Central memory CD8-positive, alpha-beta T cell (primary cell): ENCODE results near the gene RBMY1D.
"Not testable (repeated sequence)": the region's sequence is repeated elsewhere in the genome, so short reads cannot be mapped to it uniquely, and the experiment has no call there.

Experiments
- ATAC-seq: fragments of 150-1000 bp; cut with Tn5 transposase; replicated peaks from 2 replicates; pipeline ENCODE4 v1.10.0; 2022; ENCODE audit warnings: mild to moderate bottlenecking, moderate FRiP score, moderate number of reproducible peaks; ENCODE audit not compliant: poor library complexity, severe bottlenecking; ENCODE audit errors: extremely low read depth
- DNase-seq, 2 donors: peaks; one replicate each; pipeline ENCODE4 v3.0.0; 2021; ENCODE audit warnings: low spot score in 2 of 2
- H3K27ac Mint-ChIP-seq: one replicate; pipeline ENCODE4 v1.8.0; 2022; ENCODE audit warnings: low read depth, mild to moderate bottlenecking, moderate library complexity, mixed read lengths
- H3K27me3 Mint-ChIP-seq: one replicate; pipeline ENCODE4 v1.8.0; 2022; ENCODE audit warnings: mixed read lengths
- H3K36me3 Mint-ChIP-seq: one replicate; pipeline ENCODE4 v1.8.0; 2022; ENCODE audit warnings: mild to moderate bottlenecking, moderate library complexity, mixed read lengths; ENCODE audit not compliant: insufficient read depth
- H3K4me1 Mint-ChIP-seq: one replicate; pipeline ENCODE4 v1.8.0; 2022; ENCODE audit warnings: mixed read lengths
- H3K4me3 Mint-ChIP-seq: one replicate; pipeline ENCODE4 v1.8.0; 2022; ENCODE audit warnings: mild to moderate bottlenecking, moderate library complexity, mixed read lengths
- H3K9me3 Mint-ChIP-seq: one replicate; pipeline ENCODE4 v1.8.0; 2022; ENCODE audit warnings: mixed read lengths

Gene RBMY1D

DNA sequence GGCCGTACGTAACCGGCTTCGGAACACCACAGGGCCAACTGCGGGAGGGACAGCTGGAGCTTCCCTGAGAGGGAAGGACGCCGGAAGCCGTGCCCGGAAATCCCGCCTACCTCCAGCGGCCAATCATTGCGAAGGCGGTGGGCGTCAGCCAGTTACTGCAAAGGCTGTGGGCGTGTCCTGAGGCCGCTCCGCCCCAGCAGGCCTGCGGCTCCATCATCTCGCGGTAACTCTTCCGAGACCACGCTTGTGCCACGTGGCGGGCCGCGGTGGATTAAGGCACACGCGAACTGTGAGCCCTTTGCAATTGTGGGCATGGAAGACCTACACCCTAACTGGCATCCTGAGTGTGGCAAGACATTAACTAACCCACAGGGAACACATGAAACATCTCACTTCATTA is at the start of gene RBMY1D:
Gene RBMY1D, minus strand, starts transcription at position 101 of the 400 bp plus-strand sequence. CDS start 2,013 bp downstream, outside the sequence.
- H3K27me3 Mint-ChIP-seq, H3K9me3 Mint-ChIP-seq, H3K36me3 Mint-ChIP-seq, H3K4me1 Mint-ChIP-seq, H3K27ac Mint-ChIP-seq, ATAC-seq, DNase-seq, H3K4me3 Mint-ChIP-seq: not testable (repeated sequence)

DNA sequence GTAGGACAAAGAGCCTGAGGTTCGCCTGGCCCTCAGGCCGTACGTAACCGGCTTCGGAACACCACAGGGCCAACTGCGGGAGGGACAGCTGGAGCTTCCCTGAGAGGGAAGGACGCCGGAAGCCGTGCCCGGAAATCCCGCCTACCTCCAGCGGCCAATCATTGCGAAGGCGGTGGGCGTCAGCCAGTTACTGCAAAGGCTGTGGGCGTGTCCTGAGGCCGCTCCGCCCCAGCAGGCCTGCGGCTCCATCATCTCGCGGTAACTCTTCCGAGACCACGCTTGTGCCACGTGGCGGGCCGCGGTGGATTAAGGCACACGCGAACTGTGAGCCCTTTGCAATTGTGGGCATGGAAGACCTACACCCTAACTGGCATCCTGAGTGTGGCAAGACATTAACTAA is 23.6 kb upstream of the RBMY1D start, which contains the start of gene RBMY1E:
Gene RBMY1E, minus strand, starts transcription at position 101 of the 400 bp plus-strand sequence. CDS start 1,978 bp downstream, outside the sequence.
- H3K27me3 Mint-ChIP-seq, H3K36me3 Mint-ChIP-seq, DNase-seq, H3K9me3 Mint-ChIP-seq, H3K4me3 Mint-ChIP-seq, H3K27ac Mint-ChIP-seq, ATAC-seq, H3K4me1 Mint-ChIP-seq: not testable (repeated sequence)

DNA sequence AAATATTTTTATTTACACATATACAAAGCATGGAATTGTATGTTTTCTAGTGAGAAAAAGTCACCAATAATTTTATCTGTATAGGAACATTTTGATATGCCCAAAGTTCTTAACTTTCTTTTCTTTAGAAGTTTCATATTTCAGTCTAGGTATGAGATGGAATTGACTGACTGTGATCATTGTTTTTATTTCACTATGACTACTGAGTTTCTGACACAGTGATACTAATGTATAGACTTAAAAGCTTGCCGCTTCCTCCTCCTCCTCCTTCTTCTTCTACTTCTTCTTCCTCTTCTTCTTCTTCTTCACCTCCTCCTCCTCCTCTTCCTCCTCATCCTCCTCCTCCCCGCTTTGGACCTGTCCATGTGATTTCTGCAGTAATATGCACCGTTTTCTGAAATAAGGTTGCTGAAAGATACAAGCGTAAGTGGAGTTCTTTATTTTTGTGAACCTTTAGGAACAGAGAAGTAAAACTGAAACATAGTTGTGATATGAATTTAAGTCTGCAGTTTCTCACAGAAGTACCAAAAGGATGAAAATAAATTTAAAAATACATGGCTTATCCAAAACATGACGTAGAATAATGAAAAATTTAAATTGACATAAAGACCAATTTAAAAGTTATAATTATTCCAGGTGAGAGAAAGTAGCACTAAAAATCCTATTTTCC is 24.8 kb downstream of the RBMY1D start:
- H3K36me3 Mint-ChIP-seq, H3K4me3 Mint-ChIP-seq, H3K9me3 Mint-ChIP-seq, H3K27me3 Mint-ChIP-seq, ATAC-seq, DNase-seq, H3K4me1 Mint-ChIP-seq, H3K27ac Mint-ChIP-seq: not testable (repeated sequence)

DNA sequence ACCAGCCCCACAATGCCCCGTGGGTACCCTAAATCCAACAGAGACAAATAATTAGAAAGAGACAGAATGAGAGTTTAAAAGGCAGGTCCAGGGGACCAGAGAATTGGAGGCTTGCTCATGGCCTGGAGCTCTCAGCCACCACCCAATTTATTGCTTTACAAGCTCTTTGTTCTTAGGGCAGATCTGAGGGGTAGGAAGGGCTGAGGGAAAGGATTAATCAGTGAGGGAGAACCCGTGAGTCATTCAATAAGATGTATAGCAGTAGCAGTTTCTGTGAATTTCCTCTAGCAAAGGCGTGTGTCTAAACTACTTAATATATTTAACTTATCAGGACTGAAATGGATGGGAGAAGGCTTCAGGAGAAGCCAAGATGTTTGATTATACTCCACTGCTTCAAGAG is 48.8 kb downstream of the RBMY1D start:
- ATAC-seq = no peak
- Mint-ChIP-seq H3K27ac (no peak overlapping the region), H3K27me3 (no peaks in the 10 kb centered on the region), H3K9me3 (peaks cover 5% of the 10 kb centered on the region), H3K4me1 (no peaks in the 10 kb centered on the region), H3K36me3 (no peaks in the 10 kb centered on the region), H3K4me3 (no peak overlapping the region)
- no peak for DNase-seq

DNA sequence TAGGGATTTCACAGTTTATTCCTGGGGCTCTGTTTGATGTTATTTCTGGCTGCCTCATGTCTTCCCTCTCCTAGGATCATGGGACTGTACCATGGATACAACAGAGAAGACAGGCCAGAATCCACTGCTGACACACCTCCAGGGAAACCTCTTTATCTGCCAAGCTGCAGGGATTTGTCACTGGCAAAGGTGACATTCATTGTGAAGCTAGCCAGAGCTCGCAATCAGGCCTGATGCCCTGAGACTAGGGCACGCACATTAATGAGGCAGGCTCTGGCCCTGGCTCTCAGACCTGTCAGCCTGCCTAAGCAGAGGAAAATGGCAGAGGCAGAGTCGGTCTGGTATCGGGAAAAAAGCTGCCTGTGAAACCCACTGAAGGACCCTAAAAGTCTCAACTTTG is 52.2 kb downstream of the RBMY1D start:
- Mint-ChIP-seq H3K9me3 (no peaks in the 10 kb centered on the region), H3K27ac (no peak overlapping the region), H3K36me3 (no peaks in the 10 kb centered on the region), H3K4me3 (no peak overlapping the region), H3K4me1 (no peaks in the 10 kb centered on the region), H3K27me3 (no peaks in the 10 kb centered on the region)
- DNase-seq = no peak
- no peak for ATAC-seq

DNA sequence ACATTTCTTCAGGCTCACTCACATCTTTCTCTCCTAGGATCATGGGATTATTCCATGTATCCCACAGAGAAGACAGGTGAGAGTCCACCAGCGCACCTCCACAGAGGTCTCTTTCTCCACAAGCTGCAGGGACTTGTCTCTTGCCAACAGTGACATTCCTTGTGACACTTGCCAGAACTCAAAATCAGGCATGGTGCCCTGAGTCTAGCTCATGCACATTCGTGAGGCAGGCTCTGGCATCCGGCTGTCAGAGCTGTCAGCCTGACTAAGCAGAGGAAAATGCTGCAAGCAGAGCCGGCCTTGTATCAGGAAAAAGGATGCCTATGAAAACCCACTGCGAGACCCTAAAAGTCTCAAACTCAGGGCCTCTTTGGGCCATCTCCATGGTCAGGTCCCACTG is 54.8 kb downstream of the RBMY1D start:
- Mint-ChIP-seq H3K27me3 (no peaks in the 10 kb centered on the region), H3K9me3 (no peaks in the 10 kb centered on the region), H3K4me3 (no peak overlapping the region), H3K27ac (no peak overlapping the region), H3K4me1 (no peaks in the 10 kb centered on the region), H3K36me3 (no peaks in the 10 kb centered on the region)
- ATAC-seq (no peak), DNase-seq (no peak)

DNA sequence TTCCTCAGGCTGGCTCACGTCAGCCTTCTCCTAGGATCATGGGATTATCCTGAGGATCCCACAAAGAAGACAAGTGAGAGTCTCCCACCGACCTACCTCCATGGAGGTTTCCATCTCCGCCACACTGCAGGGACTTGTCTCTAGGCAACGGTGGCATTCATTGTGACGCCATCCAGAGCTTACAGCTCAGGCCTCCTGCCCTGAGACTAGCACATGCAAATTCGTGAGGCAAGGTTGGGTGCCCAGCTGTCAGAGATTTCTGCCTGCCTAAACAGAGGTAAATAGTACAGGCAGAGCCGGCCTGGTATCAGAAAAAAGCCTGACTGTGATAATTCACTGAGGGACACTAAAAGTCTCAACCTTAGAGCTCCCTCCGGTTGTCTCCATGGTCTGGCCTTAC is 58.0 kb downstream of the RBMY1D start:
- H3K4me1 Mint-ChIP-seq = no peaks in the 10 kb centered on the region
- no peak for ATAC-seq
- H3K9me3 Mint-ChIP-seq = no peaks in the 10 kb centered on the region
- H3K4me3 Mint-ChIP-seq = no peak overlapping the region
- no peak overlapping the region for H3K27ac Mint-ChIP-seq
- H3K36me3 Mint-ChIP-seq = no peaks in the 10 kb centered on the region
- no peak for DNase-seq
- H3K27me3 Mint-ChIP-seq = no peaks in the 10 kb centered on the region

DNA sequence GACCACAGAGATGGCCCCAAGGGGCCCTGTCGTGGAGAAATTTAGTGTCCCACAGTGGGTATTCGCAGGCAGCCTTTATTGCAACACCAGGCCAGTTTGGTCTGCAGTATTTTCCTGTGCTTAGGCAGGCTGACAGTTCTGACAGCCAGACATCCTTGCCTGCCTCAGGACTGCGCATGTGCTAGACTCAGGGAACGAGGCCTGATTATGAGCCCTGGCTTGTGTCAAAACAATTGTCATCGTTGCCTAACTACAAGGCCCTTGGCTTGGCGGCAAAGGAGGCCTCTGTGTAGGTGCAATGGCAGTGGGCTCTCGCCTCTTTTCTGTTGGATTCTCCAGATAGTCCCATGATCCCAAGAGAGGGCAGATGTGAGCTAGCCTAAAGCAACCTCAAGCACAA is 59.3 kb downstream of the RBMY1D start:
- no peaks in the 10 kb centered on the region for H3K4me1 Mint-ChIP-seq
- no peaks in the 10 kb centered on the region for H3K9me3 Mint-ChIP-seq
- no peak overlapping the region for H3K4me3 Mint-ChIP-seq
- H3K36me3 Mint-ChIP-seq = no peaks in the 10 kb centered on the region
- no peaks in the 10 kb centered on the region for H3K27me3 Mint-ChIP-seq
- H3K27ac Mint-ChIP-seq = no peak overlapping the region
- no peak for ATAC-seq
- no peak for DNase-seq
